NCI-H1436 treated with DMSO at 0.1 percent for 48 hours (cell line): ENCODE data around the gene TSPO.

ENCODE experiments used
- DNase-seq: peaks from one replicate; lab custom pipeline; 2025; lab: John Stamatoyannopoulos, UW

TSPO gene

GRCh38 chr22:43179146-43179910, 28.0 kb downstream of the TSPO start:
- DNase-seq = no peak

- no peak for DNase-seq
Measured at GRCh38 chr22:43179911-43180195, 28.5 kb downstream of the TSPO start.

- no peak for DNase-seq
Measured at GRCh38 chr22:43180670-43181069, 29.3 kb downstream of the TSPO start.

- no peak for DNase-seq
Measured at GRCh38 chr22:43181321-43182076, 30.1 kb downstream of the TSPO start.

DNA sequence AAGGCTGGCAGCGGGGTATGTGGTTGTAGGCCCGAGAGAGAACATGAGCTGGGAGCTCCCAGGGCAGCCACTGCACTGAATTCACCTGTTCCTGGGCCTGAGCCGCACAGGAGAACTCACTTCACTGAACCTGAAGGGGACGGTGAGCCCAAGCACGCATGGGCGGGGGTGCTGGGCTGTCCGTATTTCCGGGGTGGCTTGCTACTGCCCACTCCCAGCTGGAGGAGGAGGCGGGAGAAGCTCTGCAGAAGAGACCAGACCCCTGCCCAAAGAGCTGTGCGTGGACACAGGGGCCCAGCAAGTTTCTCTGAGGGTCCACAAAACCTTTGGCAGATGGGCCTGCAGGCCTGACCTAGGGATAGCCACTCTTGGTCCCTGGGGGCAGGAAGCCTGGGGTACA, 30.8 kb downstream of the TSPO start:
- DNase-seq = no peak

DNA sequence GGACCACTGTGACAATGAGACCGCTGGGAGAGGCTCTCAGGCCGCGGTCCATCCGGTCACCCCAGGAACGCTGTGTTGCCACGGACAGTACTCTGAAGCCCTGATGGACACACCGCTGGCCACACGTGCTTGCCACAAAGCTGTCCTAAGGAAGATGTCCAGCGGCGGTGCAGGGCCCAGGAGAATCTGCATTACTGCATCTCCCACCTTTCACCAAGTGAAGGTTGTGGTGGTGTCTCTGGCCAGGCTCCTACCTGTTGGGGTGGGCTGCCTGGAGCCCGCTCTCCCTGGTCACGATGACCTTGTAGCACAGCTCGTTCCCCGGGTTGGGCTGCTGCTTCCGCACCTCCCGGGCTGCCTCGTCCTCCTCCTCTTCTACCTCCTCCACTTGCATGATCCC, 31.4 kb downstream of the TSPO start:
- DNase-seq = no peak

DNA sequence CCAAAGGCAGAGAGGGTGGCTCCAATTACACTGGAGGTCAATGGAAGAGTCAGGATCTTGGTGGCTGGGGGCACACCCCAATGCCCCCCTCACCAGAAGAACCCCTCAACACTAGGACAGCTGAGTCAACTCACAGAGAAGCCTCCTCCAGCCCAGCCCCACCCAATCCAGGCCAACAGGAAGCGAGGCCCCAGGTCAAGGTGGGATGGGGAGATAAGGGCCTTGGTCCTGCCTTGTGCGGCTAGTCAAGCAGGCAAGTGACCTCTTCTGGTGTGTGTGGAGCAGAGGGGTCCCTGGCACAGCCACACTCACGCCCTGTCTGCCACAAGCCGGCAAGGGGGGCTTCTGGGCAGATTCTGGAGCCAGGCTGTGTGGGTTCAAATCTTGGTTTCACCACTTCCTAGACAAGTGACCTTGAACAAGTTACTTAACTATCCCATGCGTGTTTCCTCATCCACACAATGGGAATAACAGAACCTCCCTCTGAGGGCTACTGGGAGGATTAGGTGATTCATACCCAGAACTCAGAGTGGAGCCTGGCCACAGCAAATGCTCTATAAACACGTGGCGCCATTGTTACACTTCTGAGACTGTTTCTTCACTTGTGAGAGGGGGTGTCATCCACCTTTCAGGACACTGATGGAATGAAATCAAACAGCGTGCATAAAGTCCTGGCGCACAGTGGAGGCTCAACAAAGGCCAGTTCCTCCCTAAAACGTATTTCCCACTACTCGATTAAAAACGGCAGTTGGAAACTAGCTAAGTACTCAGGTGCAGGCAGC, 32.3 kb downstream of the TSPO start:
- DNase-seq = no peak

GRCh38 chr22:43185860-43186261, 34.5 kb downstream of the TSPO start:
- DNase-seq = no peak

DNA sequence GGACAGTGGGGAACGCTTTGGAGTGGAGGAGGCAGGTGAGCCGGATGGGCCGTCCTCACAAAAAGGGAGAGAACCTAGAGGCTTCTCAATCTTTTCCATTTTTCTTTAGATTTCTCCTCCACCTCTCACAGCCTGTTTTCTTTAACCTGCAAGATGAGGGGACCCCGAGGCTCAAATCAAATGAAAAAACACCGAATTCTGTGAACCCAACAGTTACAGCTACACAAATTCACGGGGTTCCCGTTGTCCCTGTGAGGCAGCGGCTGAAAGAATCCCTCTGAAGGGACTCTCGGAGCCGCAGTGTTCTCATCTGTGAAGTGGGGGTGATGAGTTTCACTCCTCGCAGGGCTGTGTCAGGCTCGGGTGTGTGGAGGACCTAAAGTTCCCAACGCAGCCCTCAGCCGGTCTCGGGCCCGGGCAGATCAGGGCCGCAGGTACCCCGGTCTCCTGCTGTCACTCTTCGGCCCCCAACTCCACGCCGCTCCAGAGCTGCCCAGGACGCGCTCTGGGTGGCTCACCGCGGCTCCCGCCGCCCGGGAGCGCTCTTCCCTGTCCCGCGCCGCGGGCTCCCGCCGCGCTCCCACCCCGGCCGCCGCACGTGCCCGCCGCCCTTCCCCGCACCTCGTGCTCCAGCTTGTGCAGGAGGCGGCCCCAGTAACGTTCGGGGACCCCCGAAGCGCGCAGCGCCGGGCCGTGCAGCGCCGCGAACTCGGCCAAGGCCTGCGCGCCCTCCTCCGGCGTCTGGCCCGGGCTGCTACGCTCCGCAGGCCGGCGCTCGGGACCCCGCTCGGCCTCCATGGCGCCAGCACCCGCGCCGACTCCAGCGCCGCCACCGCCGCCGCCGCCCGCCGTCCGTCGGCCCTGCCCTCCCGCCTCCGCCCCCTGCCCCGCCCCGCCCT, 35.2 kb downstream of the TSPO start, which contains the start of gene TTLL12:
TTLL12 (minus strand) TSS at position 863 of the 899 bp plus-strand sequence; CDS start at position 798, 65 bp downstream.
- DNase-seq = no peak

- peak; percentile 84 for DNase-seq
Measured at GRCh38 chr22:43187171-43188099, 36.1 kb downstream of the TSPO start.

GRCh38 chr22:43188829-43189545, 37.6 kb downstream of the TSPO start:
- DNase-seq = no peak

GRCh38 chr22:43191831-43192230, 40.5 kb downstream of the TSPO start:
- no peak for DNase-seq

GRCh38 chr22:43197271-43197941, 46.0 kb downstream of the TSPO start:
- DNase-seq = no peak

DNA sequence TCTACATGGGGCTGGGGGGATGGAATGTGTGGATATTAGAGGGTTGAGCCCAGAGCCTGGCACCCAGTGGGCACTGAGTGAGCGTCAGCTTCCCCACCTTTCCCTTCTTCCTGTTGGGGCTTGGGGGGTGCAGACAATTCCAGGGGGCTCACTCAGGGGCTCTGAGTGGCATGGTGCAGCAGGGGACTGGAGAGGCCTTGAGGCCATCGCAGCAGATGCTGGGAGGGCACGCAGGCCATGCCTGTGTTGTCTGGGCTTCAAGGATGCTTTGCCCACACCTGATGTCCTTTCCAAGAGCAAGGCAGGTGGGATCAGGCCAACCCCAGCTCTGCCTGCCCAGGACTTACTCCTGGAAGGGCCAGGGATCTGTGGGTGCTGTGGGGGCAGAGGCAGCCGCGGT, 46.8 kb downstream of the TSPO start:
- DNase-seq = no peak

DNA sequence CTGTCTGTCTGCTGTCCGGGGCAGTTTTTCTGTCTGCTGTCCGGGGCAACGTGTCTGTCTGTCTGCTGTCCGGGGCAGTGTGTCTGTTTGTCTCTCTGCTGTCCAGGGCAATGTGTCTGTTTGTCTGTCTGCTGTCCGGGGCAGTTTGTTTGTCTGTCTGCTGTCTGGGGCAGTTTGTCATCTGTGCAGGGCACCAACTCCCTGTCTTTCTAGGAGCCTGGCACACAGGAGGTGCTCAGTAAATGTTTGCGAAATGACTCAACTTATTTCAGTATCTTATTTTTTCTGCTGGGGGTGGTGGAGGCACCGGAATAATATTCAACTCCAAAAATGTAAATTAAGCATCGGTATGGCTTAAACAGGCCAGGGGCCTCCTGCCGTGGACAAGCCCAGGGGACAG, 47.6 kb downstream of the TSPO start:
- DNase-seq = no peak

GRCh38 chr22:43199541-43199940, 48.2 kb downstream of the TSPO start:
- no peak for DNase-seq

GRCh38 chr22:43200031-43200430, 48.7 kb downstream of the TSPO start:
- no peak for DNase-seq

DNA sequence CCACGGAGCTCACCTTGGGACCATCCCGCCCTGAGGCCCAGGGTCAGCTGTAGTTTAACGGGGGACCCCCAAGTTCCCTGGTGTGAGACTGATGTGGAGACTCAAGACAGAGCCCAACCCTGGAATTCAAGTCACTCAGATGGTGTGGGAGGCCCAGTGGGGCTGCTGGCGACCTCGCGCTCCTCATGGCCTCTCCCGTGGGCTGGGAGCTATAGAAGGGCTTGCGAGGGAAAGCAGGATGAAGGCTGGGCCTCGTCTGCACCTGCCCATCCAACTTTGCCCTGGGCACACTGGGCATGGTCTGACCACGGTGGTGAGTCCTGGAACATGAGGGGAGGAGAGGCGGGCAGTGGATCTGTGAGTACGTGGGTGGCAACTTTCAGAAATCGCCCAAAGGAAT, 49.2 kb downstream of the TSPO start:
- DNase-seq = no peak

GRCh38 chr22:43201486-43202219, 50.3 kb downstream of the TSPO start:
- DNase-seq = no peak
